COLO668 (cell line): Measurements from ENCODE around the gene HGS.

Experiments
- DNase-seq: peaks from one replicate; lab custom pipeline; 2025; ENCODE audit not compliant: unreplicated experiment; lab: John Stamatoyannopoulos, UW

Gene HGS

GRCh38 chr17:81715872-81716673, 32.3 kb downstream of the HGS start:
- DNase-seq = no peak

GRCh38 chr17:81716674-81716996, 32.8 kb downstream of the HGS start:
- no peak for DNase-seq

- DNase-seq = no peak
These were observed 33.4 kb downstream of the HGS start for GRCh38 chr17:81717049-81717765.

GRCh38 chr17:81717766-81718089, 33.9 kb downstream of the HGS start:
- DNase-seq = no peak

GRCh38 chr17:81719410-81720266, 35.8 kb downstream of the HGS start:
- no peak for DNase-seq

GRCh38 chr17:81720267-81721071, 36.7 kb downstream of the HGS start:
- no peak for DNase-seq

GRCh38 chr17:81722184-81723120, 38.6 kb downstream of the HGS start:
- no peak for DNase-seq

DNA sequence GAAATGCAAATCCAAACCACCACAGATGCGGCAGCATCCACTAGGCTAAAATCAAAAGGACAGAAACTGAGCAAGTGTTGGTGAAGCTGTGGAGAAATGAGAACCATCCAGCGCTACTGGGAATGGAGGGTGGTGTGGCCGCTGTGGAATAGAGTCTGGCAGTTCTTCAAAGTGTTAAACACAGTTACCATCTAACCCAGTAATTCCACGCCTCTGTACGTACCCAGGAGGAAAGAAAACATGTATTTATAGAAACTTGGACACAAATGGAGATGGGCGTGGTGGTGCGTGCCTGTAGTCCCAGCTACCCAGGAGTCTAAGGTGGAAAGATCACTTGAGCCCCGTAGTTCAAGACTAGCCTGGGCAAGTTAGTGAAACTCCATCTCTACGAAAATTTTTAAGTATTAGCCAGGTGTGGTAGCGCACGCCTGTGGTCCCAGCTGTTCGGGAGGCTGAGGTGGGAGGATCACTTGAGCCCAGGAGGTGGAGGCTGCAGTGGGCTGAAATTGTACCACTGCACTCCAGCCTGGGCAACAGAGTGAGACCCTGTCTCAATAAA, 39.9 kb downstream of the HGS start:
- no peak for DNase-seq

DNA sequence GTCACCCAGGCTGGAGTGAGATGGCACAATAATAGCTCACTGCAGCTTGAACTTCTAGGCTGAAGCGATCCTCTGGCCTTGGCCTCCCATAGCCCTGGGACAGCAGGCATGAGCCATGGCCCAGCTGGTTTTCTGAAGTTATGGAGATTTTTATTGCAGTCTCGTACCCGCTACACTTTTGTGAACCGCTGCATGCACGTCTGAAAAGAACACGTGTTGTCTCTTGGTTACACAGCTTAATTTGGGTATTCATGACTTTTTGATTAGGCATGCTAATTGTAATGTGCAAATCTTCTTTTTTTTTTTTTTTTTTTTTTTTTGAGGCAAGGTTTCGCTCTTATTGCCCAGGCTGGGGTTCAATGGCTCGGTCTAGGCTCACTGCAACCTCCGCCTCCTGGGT, 41.6 kb downstream of the HGS start:
- no peak for DNase-seq

GRCh38 chr17:81726004-81726403, 42.2 kb downstream of the HGS start:
- DNase-seq = no peak

DNA sequence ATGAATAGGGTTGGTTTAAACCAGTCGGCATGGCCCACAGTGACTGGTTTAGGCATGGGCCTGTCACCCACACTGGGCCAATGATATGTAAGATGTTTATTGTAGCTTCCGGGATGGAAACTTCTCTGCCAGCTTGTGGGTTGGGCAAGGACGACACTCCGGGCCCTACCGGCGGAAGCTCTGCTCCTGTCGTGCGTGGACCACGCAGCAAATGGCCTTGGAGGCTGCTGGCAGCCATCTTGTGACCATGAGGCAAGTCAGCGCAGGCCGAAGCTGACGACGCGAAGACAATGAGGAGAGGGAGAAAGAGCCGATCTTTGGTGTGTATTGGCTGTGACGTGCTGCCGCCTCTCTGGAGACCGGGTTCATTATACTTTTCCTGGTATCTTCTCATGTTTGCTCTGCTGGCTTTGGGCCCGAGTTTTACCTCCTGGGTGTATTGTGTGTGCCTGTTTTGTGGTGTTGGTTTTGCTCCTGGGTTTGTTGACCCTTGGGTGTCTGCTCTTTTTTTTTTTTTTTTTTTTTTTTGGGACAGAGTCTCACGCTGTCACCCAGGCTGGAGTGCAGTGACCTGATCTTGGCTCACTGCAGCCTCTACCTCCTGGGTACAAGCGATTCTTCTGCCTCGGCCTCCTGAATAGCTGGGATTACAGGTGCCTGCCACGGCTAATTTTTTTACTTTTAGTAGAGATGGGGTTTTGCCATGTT, 43.7 kb downstream of the HGS start:
- DNase-seq = peak; percentile 77

- peak; percentile 74 for DNase-seq
These were observed 49.9 kb downstream of the HGS start for GRCh38 chr17:81733507-81734404.

DNA sequence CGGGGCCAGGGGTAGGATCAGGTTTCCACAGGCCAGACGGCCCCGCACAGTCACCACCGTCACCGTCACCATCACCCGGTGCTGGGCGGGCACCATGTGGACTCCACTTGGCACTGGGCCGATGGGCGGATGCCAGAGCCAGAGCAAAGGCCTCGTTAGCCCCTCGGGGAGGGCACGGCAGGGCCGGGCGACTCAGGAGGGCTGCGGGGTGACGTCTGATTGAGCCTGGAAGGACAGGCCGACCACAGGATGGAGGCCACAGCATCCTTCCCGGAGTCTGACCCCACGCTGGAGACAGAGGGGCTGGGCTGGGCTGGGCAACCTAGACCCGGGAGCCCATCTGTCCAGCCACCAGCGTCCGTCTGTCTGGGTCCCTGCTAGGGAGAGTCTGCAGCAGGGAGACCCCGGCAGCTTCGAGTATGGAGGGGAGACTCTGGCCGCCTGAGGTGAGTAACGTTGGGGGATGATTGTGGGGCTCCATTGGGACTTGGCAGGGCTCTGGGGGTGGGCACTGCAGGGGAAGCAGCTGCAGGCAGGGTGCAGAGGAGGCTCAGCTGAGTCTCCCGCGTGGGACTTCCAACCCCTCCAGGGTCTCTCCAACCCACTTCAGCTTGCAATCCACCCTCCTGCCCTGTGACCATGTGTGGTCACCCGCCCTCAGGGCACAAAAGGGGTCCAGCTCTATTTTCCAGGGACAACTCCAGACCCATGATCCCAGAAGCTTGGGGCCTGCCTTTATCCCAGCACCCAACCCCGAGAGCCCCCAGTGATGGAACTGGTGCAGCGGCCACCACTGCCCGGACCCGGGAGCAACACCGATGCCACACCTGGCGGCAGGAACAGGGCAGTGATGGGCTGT, 50.8 kb downstream of the HGS start:
- peak; percentile 7 for DNase-seq

DNA sequence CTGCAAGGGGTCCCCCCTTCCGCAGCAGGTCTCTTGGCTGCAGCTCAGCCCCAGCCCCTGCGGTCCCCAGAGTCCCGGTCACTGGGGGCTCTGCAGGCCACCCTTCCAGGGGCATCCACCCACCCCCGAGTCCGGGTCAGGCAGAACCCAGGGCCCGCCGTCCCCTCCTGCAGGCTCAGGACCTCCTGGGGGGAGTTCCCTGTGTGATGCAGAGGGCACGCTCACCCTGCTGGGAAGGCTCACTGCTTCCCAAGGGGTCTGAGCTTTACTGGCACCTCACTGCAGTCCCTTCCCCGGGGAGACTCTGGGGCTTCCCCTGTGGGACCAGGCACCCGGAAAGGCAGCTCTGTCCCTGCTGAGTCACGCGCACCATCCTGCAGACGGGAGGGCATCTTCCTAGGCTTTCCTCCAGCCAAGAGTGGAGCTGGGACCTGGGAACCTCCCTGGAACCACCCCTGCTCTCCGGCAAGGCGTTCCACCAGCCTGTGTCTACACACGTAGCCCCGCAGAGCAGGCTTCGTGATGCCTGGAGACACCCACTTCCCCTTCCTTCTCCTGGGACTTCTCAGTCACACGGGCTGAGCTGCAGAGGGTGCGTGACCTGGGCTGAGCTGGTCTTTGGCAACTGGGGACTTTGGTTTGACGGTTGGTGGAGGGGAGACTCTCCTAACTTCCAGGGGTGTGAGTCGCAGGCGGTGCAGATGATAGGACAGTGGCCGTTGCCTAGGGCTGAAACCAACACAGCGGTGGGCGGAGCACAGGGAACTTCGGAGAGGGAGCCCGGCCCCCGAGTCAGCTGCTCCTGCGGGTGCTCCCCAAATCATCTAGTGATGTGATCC, 51.7 kb downstream of the HGS start:
- peak; percentile 48 for DNase-seq

DNA sequence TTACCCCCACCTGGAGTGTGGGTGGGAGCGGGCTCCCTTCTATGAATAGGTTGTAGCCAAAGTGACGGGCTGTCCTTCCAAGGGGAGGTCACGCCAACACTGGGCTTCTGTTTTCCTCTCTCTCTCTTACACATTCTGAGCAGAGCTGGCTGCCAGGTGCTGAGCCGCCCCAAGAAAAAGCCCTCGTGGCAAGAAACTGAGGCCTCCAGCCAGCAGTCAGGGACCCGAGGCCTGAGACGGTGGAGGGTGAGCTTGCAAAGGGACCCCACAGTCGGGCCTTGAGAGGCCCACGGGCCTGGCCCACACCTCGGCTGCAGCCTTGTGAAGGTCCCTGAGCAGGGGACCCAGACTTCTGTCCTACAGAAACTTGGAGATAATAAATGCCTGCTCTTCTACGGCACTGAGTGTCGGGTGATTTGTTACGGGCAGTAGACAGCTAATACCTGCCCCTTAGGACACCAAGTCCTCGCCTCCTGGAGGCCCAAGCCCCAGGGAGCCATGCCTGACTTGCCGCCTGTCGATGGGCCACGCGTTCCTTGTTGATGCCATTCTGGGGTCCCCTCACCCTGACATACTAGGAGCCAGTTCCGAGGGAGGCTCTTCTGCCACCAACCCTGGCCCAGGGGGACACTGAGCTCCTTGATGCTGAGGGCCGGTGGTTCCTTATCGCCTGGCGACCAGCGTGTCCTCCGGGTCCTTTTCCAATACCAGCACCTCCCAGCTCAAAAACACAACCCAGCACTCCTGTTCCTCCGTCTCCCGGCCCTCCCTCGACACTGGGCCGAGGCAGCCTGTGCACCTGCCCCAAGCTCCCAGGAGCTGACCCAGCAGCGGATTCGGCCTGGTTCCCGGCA, 54.4 kb downstream of the HGS start:
- DNase-seq = no peak
